GM12878 (cell line): ENCODE data around the gene PRCC. TPM values are rescaled to one million over a fixed set of nuclear protein-coding genes. Genes with fewer than 3 reads are reported as not detected.
A peak's percentile ranks its signal among the peaks of the same experiment; 100 is the strongest.

Experiments
- ATAC-seq: fragments of 200-7000 bp; cut with Tn5 transposase; 3 replicates; pipeline ENCODE4 v1.9.1; 2020; ENCODE audit warnings: mild to moderate bottlenecking, moderate library complexity
- BruUV-seq: library from RNA; stranded (reverse); fragments of 400-500 nt; replicated peaks from 2 replicates; lab custom pipeline; 2021; lab: Mats Ljungman, UMichigan
- CTCF ChIA-PET: fragments of 300-600 bp; sonication (Branson Sonifier 250); formaldehyde crosslinking; extraction: SDS; loops from one replicate; lab custom pipeline; 2021; ENCODE audit warnings: inconsistent platforms; lab: Yijun Ruan, JAX
- POLR2A ChIA-PET: fragments of 350-600 bp; formaldehyde crosslinking; extraction: SDS; loops from one replicate; lab custom pipeline; 2021; ENCODE audit warnings: inconsistent platforms; lab: Charles Lee
- RAD21 ChIA-PET: fragments of 300-600 bp; sonication (Branson Sonifier 250); formaldehyde crosslinking; loops from one replicate; lab custom pipeline; 2023; ENCODE audit warnings: antibody characterized with exemption; ENCODE audit not compliant: unreplicated experiment; lab: Charles Lee
- SMC1A ChIA-PET: fragments of 300-600 bp; sonication (Branson Sonifier 250); formaldehyde crosslinking; loops from one replicate; lab custom pipeline; 2023; ENCODE audit not compliant: unreplicated experiment, uncharacterized antibody; lab: Charles Lee
- DNase-seq: peaks from one replicate; pipeline ENCODE4 v3.0.0-alpha.2; 2011; ENCODE audit warnings: low read depth, low spot score
- FAIRE-seq: peaks from 3 replicates; lab custom pipeline; 2011; peaks lifted over from hg19 to GRCh38; lab: Jason Lieb, UNC
- H2AFZ ChIP-seq: 2 replicates; pipeline ENCODE4 v1.6.0; 2011; ENCODE audit warnings: low read depth, low read length, control low read depth; ENCODE audit not compliant: control insufficient read depth
- H3K27ac ChIP-seq: 2 replicates; pipeline ENCODE4 v1.5.1; 2011; ENCODE audit warnings: control low read depth; ENCODE audit not compliant: control insufficient read depth, insufficient read depth
- H3K27me3 ChIP-seq, 2 experiments: replicated peaks in 1 of 2; 2 replicates each; pipeline versions ENCODE4 v1.6.0 to v1.6.1; 2011; ENCODE audit warnings: low read length in 1 of 2; ENCODE audit not compliant: control insufficient read depth in 2 of 2, insufficient read depth in 2 of 2
- H3K36me3 ChIP-seq, 2 experiments: 2 replicates each; pipeline ENCODE4 v1.5.1; 2011; ENCODE audit warnings: low read length in 1 of 2; ENCODE audit not compliant: control insufficient read depth in 2 of 2, insufficient read depth in 2 of 2
- H3K4me1 ChIP-seq: 2 replicates; pipeline ENCODE4 v1.6.1; 2011; ENCODE audit warnings: mild to moderate bottlenecking, low read length, moderate library complexity, mixed read lengths; ENCODE audit not compliant: control insufficient read depth, insufficient read depth
- H3K4me2 ChIP-seq: 2 replicates; pipeline ENCODE4 v1.6.0; 2011; ENCODE audit warnings: control low read depth; ENCODE audit not compliant: control insufficient read depth, insufficient read depth
- H3K4me3 ChIP-seq: fragments of 200-600 bp; sonication (generic); 2 replicates; pipeline ENCODE4 v1.5.1; 2016
- H3K79me2 ChIP-seq: 2 replicates; pipeline ENCODE4 v1.6.0; 2011; ENCODE audit warnings: low read length; ENCODE audit not compliant: control insufficient read depth, insufficient read depth
- H3K9ac ChIP-seq: 2 replicates; pipeline ENCODE4 v1.8.0; 2011; ENCODE audit warnings: low read length, control low read depth, mixed read lengths; ENCODE audit not compliant: control insufficient read depth, insufficient read depth
- H3K9me3 ChIP-seq: replicated peaks from 3 replicates; pipeline ENCODE4 v1.5.1; 2011; ENCODE audit warnings: mild to moderate bottlenecking, low read length; ENCODE audit not compliant: control insufficient read depth, insufficient read depth
- H4K20me1 ChIP-seq: 2 replicates; pipeline ENCODE4 v1.6.0; 2011; ENCODE audit not compliant: control insufficient read depth, insufficient read depth
- BACH1 ChIP-seq: fragments of 450-650 bp; IDR thresholded peaks from 2 replicates; pipeline ENCODE4 v1.6.1; 2017; ENCODE audit warnings: mild to moderate bottlenecking, borderline replicate concordance
- ESRRA ChIP-seq: IDR thresholded peaks from 2 replicates; pipeline ENCODE4 v1.6.1; 2012; ENCODE audit warnings: mild to moderate bottlenecking, low read length, improper control_type of control experiment
- RCOR1 ChIP-seq: conservative IDR thresholded peaks from 2 replicates; pipeline ENCODE4 v1.6.1; 2012; ENCODE audit warnings: low read depth, low read length, improper control_type of control experiment
- RUNX3 ChIP-seq: IDR thresholded peaks from 2 replicates; pipeline ENCODE4 v1.6.1; 2012; ENCODE audit warnings: low read length, inconsistent platforms
- WGBS: methylation state at CpG from one replicate; pipeline ENCODE4 v1.1.6; 2016; ENCODE audit warnings: low lambda C conversion rate; ENCODE audit not compliant: insufficient replicate concordance, insufficient coverage; ENCODE audit errors: missing lambda C conversion rate; 5-methylcytosine and 5-hydroxymethylcytosine counted together
- in situ Hi-C: fragments of 300-500 bp; cut with MboI; formaldehyde crosslinking; loops from 9 replicates; pipeline ENCODE4 v1.14.3; 2018; ENCODE audit warnings: mixed read lengths
- intact Hi-C: fragments of 100-400 bp; cut with micrococcal nuclease; formaldehyde crosslinking; loops from one replicate; pipeline ENCODE4 v1.14.2; 2022; ENCODE audit not compliant: unreplicated experiment
- polyA plus RNA-seq, 11 experiments: library from polyadenylated mRNA; depleted of rRNA in 4 of 11; unstranded in 6 of 11; stranded (reverse) in 5 of 11; fragments of >200 nt; fragmentation: Nextera tagmentation in 4 of 11; fragmentation: Illumina TruSeq in 1 of 11; extraction: Ambion mirVana in 4 of 11; extraction: Trizol in 1 of 11; gene quantifications; 1 replicate in 1 of 11; 2 replicates in 10 of 11; pipeline versions ENCODE4 v1.2.1 to v1.2.3, GENCODE V29; 2011 to 2016; ENCODE audit warnings: inconsistent platforms in 2 of 11, missing spikeins in 2 of 11, low read depth in 1 of 11
- total RNA-seq, 4 experiments: library from RNA; depleted of rRNA in 3 of 4; stranded (reverse); fragments of >200 nt in 3 of 4; fragmentation: Illumina TruSeq in 1 of 4; extraction: Trizol in 1 of 4; gene quantifications; 2 replicates each; pipeline versions ENCODE4 v1.2.1 to v1.2.3, GENCODE V29; 2013 to 2021
- TF ChIP-seq, protein P1 (sequence below): fragments of 450-650 bp; conservative IDR thresholded peaks from 2 replicates; pipeline ENCODE4 v1.6.1; 2017; ENCODE audit warnings: mild to moderate bottlenecking, moderate library complexity

PRCC gene
- total and polyA plus RNA-seq, 10 of the 15 experiments (the other 5 are each of a cell fraction or from before 2014, with no cell fraction given): 23.8 to 132 (median 63.1) TPM

DNA sequence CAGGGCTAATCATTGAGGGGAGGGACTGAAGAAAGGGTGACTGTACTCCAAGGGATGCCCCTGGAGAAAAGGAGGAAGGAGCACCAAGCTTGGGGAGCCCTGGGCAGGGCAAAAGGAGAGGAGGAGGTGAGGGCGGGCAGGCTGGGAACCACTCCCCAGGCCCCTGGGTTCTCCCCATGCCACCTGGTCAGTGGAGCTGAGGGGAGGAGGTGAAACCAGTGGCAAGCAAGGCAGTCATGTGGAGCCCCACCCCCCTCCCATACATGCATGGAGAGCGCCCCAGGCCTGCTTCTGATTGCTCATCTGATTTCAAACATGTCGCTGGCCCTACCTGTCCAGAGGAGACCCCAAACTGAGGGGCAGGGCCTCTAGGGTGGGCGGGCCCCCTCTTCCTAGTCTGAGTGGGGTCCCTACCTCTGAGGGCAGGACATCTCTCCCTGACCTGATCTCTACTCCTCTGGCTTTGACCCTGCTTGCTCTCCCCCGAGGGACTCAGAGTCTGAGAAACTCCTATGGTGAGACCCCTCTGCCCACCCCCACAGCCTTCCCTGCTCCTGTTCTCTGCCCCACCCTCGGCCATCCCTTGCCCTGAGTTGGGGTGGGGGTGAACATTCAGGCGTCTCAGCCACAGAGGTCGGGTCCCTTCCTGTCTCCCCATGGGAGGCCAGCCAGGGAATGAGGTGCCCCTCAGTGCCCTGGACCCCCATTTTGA, 73.0 kb downstream of the PRCC start:
- Histone ChIP-seq H3K27ac (no peak overlapping the region), H2AFZ (no peak overlapping the region), H3K4me1 (peaks cover 20% of the 10 kb centered on the region), H3K9me3 (no peaks in the 10 kb centered on the region), H3K4me3 (no peak overlapping the region), H3K9ac (no peak overlapping the region), H4K20me1 (0 out of 2 replicates have a peak, but pooled peaks cover 2% of the 10 kb centered on the region), H3K4me2 (no peak overlapping the region), H3K36me3 (no peaks in the 10 kb centered on the region), H3K27me3 (no peaks in the 10 kb centered on the region; a peak in 2 of 4 replicates), H3K79me2 (no peaks in the 10 kb centered on the region)
- ChIA-PET RAD21 (interaction anchor here (1.4 to 6.1 kb wide), 4 partner anchors 20 to 113 kb away, joined by 4 to 113 read pairs (median 38); partner anchors contain the start of genes INSRR, ISG20L2, METTL25B and NTRK1), CTCF (interaction anchor here (6.9 kb wide), 1 partner anchor 19 kb away, joined by 248 read pairs; the partner anchor contains the start of genes INSRR and NTRK1), SMC1A (interaction anchor here (6.8 kb wide), 1 partner anchor 18 kb away, joined by 123 read pairs; the partner anchor contains the start of genes INSRR and NTRK1), POLR2A (interaction anchor here (1.0 kb wide), 1 partner anchor 99 kb away, joined by 3 read pairs; no protein-coding TSS in a partner anchor)
- TF ChIP-seq RUNX3 (no peak), RCOR1 (no peak), BACH1 (no peak), ESRRA (no peak)
- TF ChIP-seq, protein P1, sequence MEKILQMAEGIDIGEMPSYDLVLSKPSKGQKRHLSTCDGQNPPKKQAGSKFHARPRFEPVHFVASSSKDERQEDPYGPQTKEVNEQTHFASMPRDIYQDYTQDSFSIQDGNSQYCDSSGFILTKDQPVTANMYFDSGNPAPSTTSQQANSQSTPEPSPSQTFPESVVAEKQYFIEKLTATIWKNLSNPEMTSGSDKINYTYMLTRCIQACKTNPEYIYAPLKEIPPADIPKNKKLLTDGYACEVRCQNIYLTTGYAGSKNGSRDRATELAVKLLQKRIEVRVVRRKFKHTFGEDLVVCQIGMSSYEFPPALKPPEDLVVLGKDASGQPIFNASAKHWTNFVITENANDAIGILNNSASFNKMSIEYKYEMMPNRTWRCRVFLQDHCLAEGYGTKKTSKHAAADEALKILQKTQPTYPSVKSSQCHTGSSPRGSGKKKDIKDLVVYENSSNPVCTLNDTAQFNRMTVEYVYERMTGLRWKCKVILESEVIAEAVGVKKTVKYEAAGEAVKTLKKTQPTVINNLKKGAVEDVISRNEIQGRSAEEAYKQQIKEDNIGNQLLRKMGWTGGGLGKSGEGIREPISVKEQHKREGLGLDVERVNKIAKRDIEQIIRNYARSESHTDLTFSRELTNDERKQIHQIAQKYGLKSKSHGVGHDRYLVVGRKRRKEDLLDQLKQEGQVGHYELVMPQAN: no peak
- no TSS peak for BruUV-seq
- FAIRE-seq: no peak
- in situ Hi-C loops (no loop called here), intact Hi-C loops (no loop called here)
- no peak for DNase-seq
- peak; percentile 9; the same call in 2 of the 3 replicates for ATAC-seq
- WGBS: 6% methylated on average over 7 of the region's 8 CpGs
